Body of pancreas (tissue), 4 donors: ENCODE results near the gene HOXA11. TPM values are rescaled to one million over a fixed set of nuclear protein-coding genes. Genes with fewer than 3 reads are reported as not detected.

Experiments used
- ATAC-seq: fragments of 150-250 bp; one replicate; pipeline ENCODE4 v1.9.1; 2016
- DNase-seq, 4 donors: peaks; one replicate each; pipeline ENCODE4 v3.0.0-alpha.2; 2019
- H3K27ac ChIP-seq, 4 donors: fragments of 200-600 bp; sonication (generic); 1 replicate in 3 of 4; 2 replicates in 1 of 4; pipeline versions ENCODE4 v1.5.1 to v1.6.1; 2016 to 2019; ENCODE audit warnings: mild to moderate bottlenecking in 1 of 4, mixed read lengths in 1 of 4, moderate library complexity in 1 of 4
- H3K27me3 ChIP-seq, 2 donors: fragments of 200-600 bp; sonication (generic); one replicate each; pipeline ENCODE4 v1.6.0; 2016; ENCODE audit warnings: mild to moderate bottlenecking in 1 of 2
- H3K36me3 ChIP-seq, 2 donors: fragments of 200-600 bp; sonication (generic); replicated peaks in 1 of 2; 2 replicates each; pipeline ENCODE4 v1.5.1; 2016; ENCODE audit warnings: low read depth in 2 of 2; ENCODE audit not compliant: insufficient read depth in 1 of 2
- H3K4me1 ChIP-seq: fragments of 200-600 bp; sonication (generic); one replicate; pipeline ENCODE4 v1.6.0; 2016
- H3K4me3 ChIP-seq, 2 donors: fragments of 200-600 bp; sonication (generic); 1 replicate in 1 of 2; 2 replicates in 1 of 2; pipeline ENCODE4 v1.5.1; 2016 to 2019
- H3K9me3 ChIP-seq, 3 donors: fragments of 200-600 bp; sonication (generic); 1 replicate in 2 of 3; 2 replicates in 1 of 3; pipeline ENCODE4 v1.5.1; 2016
- POLR2A ChIP-seq, 3 donors: fragments of 450-650 bp; IDR thresholded peaks; one replicate each; pipeline ENCODE4 v1.6.1; 2016; ENCODE audit warnings: antibody characterized with exemption in 3 of 3, mild to moderate bottlenecking in 2 of 3
- WGBS, 2 donors: methylation state at CpG; one replicate each; pipeline ENCODE4 v1.1.5; 2017; 5-methylcytosine and 5-hydroxymethylcytosine counted together
- intact Hi-C: fragments of 100-400 bp; cut with DNase I; formaldehyde crosslinking; loops from one replicate; pipeline ENCODE4 v1.15.1; 2023
- total RNA-seq, 2 donors: library from RNA; depleted of rRNA; stranded (reverse); fragments of >200 nt; gene quantifications; one replicate each; pipeline ENCODE4 v1.1.0, GENCODE V29; 2016
- TF ChIP-seq, protein P1 (sequence below), 7 experiments: fragments of 450-650 bp in 4 of 7; fragments of 200-600 bp in 3 of 7; sonication (generic) in 3 of 7; IDR thresholded peaks; one replicate each; pipeline ENCODE4 v1.5.1; 2016 to 2019; ENCODE audit warnings: antibody characterized with exemption in 7 of 7

Gene HOXA11
- total RNA-seq, 2 donors from 2014 or later = not detected

- ATAC-seq (peak; percentile 68), DNase-seq (peak in 3 of 4 donors; percentile 41 to 65 (median 45))
- intact Hi-C loops = no loop called here
- no peak within 1 kb of the TSS for H3K4me3 ChIP-seq
- peaks cover 0 to 84% of the 10 kb centered on the region in 2 donors for H3K27me3 ChIP-seq
- H3K27ac ChIP-seq = peak within 1 kb of the TSS in 3 of 4 donors; percentile 51 to 67 (median 62)
- 9 to 30% methylated on average over 46 to 86 of the region's 86 CpGs for WGBS, 2 donors
- no peaks in the 10 kb centered on the region for H3K9me3 ChIP-seq
- H3K4me1 ChIP-seq = peaks cover 38% of the 10 kb centered on the region
- H3K36me3 ChIP-seq = no peaks in the 10 kb centered on the region
- peak in 2 of 3 donors; percentile 34 to 42 for TF ChIP-seq POLR2A (IDR thresholded peaks at IDR 0.05)
- TF ChIP-seq, protein P1, sequence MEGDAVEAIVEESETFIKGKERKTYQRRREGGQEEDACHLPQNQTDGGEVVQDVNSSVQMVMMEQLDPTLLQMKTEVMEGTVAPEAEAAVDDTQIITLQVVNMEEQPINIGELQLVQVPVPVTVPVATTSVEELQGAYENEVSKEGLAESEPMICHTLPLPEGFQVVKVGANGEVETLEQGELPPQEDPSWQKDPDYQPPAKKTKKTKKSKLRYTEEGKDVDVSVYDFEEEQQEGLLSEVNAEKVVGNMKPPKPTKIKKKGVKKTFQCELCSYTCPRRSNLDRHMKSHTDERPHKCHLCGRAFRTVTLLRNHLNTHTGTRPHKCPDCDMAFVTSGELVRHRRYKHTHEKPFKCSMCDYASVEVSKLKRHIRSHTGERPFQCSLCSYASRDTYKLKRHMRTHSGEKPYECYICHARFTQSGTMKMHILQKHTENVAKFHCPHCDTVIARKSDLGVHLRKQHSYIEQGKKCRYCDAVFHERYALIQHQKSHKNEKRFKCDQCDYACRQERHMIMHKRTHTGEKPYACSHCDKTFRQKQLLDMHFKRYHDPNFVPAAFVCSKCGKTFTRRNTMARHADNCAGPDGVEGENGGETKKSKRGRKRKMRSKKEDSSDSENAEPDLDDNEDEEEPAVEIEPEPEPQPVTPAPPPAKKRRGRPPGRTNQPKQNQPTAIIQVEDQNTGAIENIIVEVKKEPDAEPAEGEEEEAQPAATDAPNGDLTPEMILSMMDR (IDR thresholded peaks at IDR 0.05) = peak in 5 of 7 experiments; percentile 13 to 42 (median 28)
These were observed 41.7 kb downstream of the HOXA11 start, which contains the start of gene HOXA5 for GRCh38 chr7:27143023-27143949. HOXA5 (minus strand) TSS chr7:27143681; CDS start chr7:27143607, 74 bp downstream.

DNA sequence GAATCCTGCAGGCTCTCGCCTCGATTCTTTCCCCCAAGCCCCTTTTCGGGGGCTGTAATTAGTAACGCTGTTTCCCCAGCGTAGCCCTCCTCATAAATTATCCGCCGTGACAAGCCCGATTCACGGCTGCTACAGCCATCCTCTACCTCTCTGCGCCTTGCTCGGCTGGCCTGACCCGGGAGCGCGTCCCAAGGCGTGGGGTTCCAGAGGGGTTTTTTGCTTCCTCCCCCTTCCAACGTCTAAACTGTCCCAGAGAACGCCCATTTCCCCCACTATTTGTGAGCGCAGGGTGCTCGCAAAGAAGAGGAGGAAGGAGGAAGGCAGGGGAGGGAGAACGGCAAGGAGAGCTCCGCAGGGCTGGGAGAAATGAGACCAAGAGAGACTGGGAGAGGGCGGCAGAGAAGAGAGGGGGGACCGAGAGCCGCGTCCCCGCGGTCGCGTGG lies 42.4 kb downstream of the HOXA11 start:
- no peak for TF ChIP-seq POLR2A (IDR thresholded peaks at IDR 0.05)
- TF ChIP-seq, protein P1 (IDR thresholded peaks at IDR 0.05) = no peak
- Histone ChIP-seq H3K4me3 (no peak overlapping the region), H3K36me3 (no peaks in the 10 kb centered on the region), H3K27me3 (peaks cover 0 to 78% of the 10 kb centered on the region in 2 donors), H3K27ac (peak overlapping the region in 3 of 4 donors; percentile 51 to 67 (median 62)), H3K4me1 (peaks cover 32% of the 10 kb centered on the region), H3K9me3 (no peaks in the 10 kb centered on the region)
- ATAC-seq (no peak), DNase-seq (no peak)
- intact Hi-C loops = no loop called here
- WGBS, 2 donors = 6 to 13% methylated on average over 29 of the region's 29 CpGs

DNA sequence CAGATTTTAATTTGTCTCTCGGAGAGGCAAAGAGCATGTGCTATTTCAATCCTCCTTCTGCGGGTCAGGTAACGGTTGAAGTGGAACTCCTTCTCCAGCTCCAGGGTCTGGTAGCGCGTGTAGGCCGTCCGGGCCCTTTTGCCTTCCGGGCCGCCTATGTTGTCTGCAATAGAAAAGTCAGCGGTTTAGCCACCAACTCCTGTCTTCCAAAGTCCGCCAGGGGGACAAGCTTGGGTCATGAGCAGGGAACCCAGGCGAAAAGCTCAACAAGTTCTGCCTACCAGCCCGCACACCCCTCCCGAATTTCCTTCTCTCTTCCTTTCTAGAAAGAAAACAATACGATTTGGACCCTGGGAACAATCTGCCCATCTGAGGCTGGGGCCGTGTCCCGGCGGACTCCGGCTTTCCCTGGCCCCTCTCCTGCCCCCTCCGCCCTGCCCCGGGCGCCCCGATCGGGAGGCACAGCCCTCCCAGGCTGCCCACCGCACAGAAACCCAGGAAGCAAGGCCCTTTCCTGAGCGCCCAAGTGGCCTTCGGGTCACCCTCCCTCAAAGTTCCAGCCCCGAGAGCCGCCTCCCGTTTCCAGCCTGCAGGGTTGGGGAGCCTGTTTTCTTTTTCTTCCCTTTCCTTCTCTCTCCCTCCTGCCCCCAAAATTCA lies 43.0 kb downstream of the HOXA11 start:
- H3K9me3 ChIP-seq = no peaks in the 10 kb centered on the region
- 9 to 30% methylated on average over 20 to 30 of the region's 30 CpGs for WGBS, 2 donors
- TF ChIP-seq, protein P1 (IDR thresholded peaks at IDR 0.05) = no peak
- TF ChIP-seq POLR2A (IDR thresholded peaks at IDR 0.05) = no peak
- H3K4me3 ChIP-seq = no peak overlapping the region
- H3K4me1 ChIP-seq = peaks cover 28% of the 10 kb centered on the region
- ATAC-seq = no peak
- H3K27me3 ChIP-seq = peaks cover 0 to 74% of the 10 kb centered on the region in 2 donors
- intact Hi-C loops = no loop called here
- DNase-seq = no peak
- peak overlapping the region in 3 of 4 donors; percentile 51 to 67 (median 62) for H3K27ac ChIP-seq
- H3K36me3 ChIP-seq = no peaks in the 10 kb centered on the region

- Histone ChIP-seq H3K27me3 (peaks cover 0 to 77% of the 10 kb centered on the region in 2 donors), H3K27ac (no peak overlapping the region), H3K4me3 (no peak overlapping the region), H3K9me3 (no peaks in the 10 kb centered on the region), H3K36me3 (no peaks in the 10 kb centered on the region), H3K4me1 (peaks cover 28% of the 10 kb centered on the region)
- intact Hi-C loops = no loop called here
- 22 to 36% methylated on average over 18 of the region's 18 CpGs for WGBS, 2 donors
- no peak for DNase-seq
- ATAC-seq = no peak
- TF ChIP-seq, protein P1 (IDR thresholded peaks at IDR 0.05) = no peak
- TF ChIP-seq POLR2A (IDR thresholded peaks at IDR 0.05) = no peak
These were observed 43.7 kb downstream of the HOXA11 start for GRCh38 chr7:27141137-27141922.
